Measurements from ENCODE around the gene ZSCAN22. TPM values are rescaled to one million over a fixed set of nuclear protein-coding genes. Genes with fewer than 3 reads are reported as not detected.

The ZSCAN22 gene
- total and polyA plus RNA-seq, 2 of the 13 experiments (the other 11 are each of a cell fraction or from before 2014, with no cell fraction given), result 2.5 to 3.5 TPM

DNA sequence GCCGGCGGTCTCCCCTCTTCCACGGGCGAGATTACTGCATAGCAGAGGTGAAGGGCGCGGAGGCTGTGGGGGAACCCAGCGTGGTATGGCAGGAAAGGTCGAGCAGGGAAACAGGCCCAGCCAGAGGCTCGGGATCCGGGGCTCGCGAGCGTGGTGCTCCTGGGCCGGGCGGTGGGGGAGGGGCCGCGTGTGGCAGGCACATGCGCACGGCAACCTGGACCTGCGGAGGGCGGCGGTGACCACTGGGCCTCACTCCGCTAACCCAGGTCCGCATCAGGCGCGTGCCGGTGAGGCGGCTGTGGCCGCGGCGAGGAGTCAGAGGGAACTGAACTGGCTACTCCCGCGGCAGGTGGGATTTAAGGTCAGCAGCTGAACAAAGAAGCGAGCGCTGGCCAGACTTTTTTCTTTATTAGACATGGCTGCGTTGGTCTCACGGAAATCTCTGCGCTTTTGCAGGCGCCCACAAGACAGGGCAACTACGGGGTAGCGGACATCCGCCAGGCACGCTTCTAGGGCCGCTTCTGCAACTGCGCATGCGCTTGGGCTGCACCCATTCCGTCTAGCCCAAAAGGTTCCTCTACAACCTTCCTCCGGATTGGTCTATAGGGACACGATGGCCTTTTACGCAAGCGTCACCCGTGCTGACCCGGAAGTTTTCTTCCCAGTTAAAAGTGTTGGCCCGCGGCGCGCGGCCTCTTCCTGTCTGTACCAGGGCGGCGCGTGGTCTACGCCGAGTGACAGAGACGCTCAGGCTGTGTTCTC, 60.0 kb downstream of the ZSCAN22 start, which contains the start of gene RPS5 (continued):
- TF ChIP-seq ZBTB20 (CRISPR knock-in tag; IDR thresholded peaks at IDR 0.05; ENCODE audit: borderline replicate concordance, low read depth), result no peak
- TF ChIP-seq, protein P1, sequence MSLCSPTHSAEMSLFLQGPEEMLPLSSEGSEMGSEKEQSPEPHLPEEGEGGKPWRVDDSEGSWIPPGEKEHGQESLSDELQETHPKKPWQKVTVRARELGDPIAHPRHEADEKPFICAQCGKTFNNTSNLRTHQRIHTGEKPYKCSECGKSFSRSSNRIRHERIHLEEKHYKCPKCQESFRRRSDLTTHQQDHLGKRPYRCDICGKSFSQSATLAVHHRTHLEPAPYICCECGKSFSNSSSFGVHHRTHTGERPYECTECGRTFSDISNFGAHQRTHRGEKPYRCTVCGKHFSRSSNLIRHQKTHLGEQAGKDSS (CRISPR knock-in tag; IDR thresholded peaks at IDR 0.05; ENCODE audit: borderline replicate concordance, low read depth), result peak; percentile 91; the same call in 1 of the 2 replicates
- peak; percentile 81 for TF ChIP-seq AKAP8 (CRISPR knock-in tag; IDR thresholded peaks at IDR 0.05)
- no peak for TF ChIP-seq NCOA5 (CRISPR knock-in tag; IDR thresholded peaks at IDR 0.05)
- TF ChIP-seq TFDP1 (CRISPR knock-in tag; IDR thresholded peaks at IDR 0.05; ENCODE audit: borderline replicate concordance), result peak; percentile 28; the same call in 1 of the 2 replicates
- TF ChIP-seq ZBTB8A (CRISPR knock-in tag; IDR thresholded peaks at IDR 0.05; ENCODE audit: borderline replicate concordance, low read depth), result 0 out of 2 replicates have a peak, but pooled peaks have one; percentile 27
- no peak for TF ChIP-seq RFX3 (CRISPR knock-in tag; IDR thresholded peaks at IDR 0.05)
- TF ChIP-seq HCFC1 (IDR thresholded peaks at IDR 0.05; ENCODE audit: low read depth, low read length), result peak; percentile 77
- no peak for TF ChIP-seq MIER2 (CRISPR knock-in tag; IDR thresholded peaks at IDR 0.05)
- no peak for TF ChIP-seq ZNF576 (CRISPR knock-in tag; IDR thresholded peaks at IDR 0.05)
- peak in 1 of 2 experiments; percentile 57; a peak in 2 of 4 replicates for TF ChIP-seq KLF16 (CRISPR knock-in tag; IDR thresholded peaks at IDR 0.05)
- TF ChIP-seq, protein P2, sequence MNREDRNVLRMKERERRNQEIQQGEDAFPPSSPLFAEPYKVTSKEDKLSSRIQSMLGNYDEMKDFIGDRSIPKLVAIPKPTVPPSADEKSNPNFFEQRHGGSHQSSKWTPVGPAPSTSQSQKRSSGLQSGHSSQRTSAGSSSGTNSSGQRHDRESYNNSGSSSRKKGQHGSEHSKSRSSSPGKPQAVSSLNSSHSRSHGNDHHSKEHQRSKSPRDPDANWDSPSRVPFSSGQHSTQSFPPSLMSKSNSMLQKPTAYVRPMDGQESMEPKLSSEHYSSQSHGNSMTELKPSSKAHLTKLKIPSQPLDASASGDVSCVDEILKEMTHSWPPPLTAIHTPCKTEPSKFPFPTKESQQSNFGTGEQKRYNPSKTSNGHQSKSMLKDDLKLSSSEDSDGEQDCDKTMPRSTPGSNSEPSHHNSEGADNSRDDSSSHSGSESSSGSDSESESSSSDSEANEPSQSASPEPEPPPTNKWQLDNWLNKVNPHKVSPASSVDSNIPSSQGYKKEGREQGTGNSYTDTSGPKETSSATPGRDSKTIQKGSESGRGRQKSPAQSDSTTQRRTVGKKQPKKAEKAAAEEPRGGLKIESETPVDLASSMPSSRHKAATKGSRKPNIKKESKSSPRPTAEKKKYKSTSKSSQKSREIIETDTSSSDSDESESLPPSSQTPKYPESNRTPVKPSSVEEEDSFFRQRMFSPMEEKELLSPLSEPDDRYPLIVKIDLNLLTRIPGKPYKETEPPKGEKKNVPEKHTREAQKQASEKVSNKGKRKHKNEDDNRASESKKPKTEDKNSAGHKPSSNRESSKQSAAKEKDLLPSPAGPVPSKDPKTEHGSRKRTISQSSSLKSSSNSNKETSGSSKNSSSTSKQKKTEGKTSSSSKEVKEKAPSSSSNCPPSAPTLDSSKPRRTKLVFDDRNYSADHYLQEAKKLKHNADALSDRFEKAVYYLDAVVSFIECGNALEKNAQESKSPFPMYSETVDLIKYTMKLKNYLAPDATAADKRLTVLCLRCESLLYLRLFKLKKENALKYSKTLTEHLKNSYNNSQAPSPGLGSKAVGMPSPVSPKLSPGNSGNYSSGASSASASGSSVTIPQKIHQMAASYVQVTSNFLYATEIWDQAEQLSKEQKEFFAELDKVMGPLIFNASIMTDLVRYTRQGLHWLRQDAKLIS (CRISPR knock-in tag; IDR thresholded peaks at IDR 0.05), result no peak; the same call in 1 of the 2 replicates
- TF ChIP-seq HOXA5 (CRISPR knock-in tag; IDR thresholded peaks at IDR 0.05), result peak; percentile 73
- no peak; the same call in 1 of the 2 replicates for TF ChIP-seq ZNF629 (CRISPR knock-in tag; conservative IDR thresholded peaks at IDR 0.05)
- 0 out of 2 replicates have a peak, but pooled peaks have one; percentile 39 for TF ChIP-seq ZNF724P (CRISPR knock-in tag; IDR thresholded peaks at IDR 0.05; ENCODE audit: borderline replicate concordance)
- TF ChIP-seq PHF8 (CRISPR knock-in tag; IDR thresholded peaks at IDR 0.05), result peak; percentile 86
- TF ChIP-seq ZNF281 (CRISPR knock-in tag; IDR thresholded peaks at IDR 0.05; ENCODE audit: borderline replicate concordance), result peak; percentile 99
- TF ChIP-seq ZNF644 (CRISPR knock-in tag; IDR thresholded peaks at IDR 0.05; ENCODE audit: low read depth), result no peak
- 0 out of 2 replicates have a peak, but pooled peaks have one; percentile 38 for TF ChIP-seq ZNF530 (CRISPR knock-in tag; IDR thresholded peaks at IDR 0.05; ENCODE audit: low read depth)
- no peak; the same call in 1 of the 2 replicates for TF ChIP-seq NR2F2 (IDR thresholded peaks at IDR 0.05; ENCODE audit: borderline replicate concordance, low read depth)
- TF ChIP-seq ADNP (CRISPR knock-in tag; IDR thresholded peaks at IDR 0.05), result no peak
